ENCODE measurements around the gene SPAG16. TPM values are rescaled to one million over a fixed set of nuclear protein-coding genes. Genes with fewer than 3 reads are reported as not detected.

SPAG16 gene
- total and polyA plus RNA-seq, 4 donors, result 8.7 to 90.6 (median 21.6) TPM

- Histone ChIP-seq H3K4me3 (no peak overlapping the region), H3K9ac (ENCODE audit: insufficient read depth in 1 of 2, low read length in 2 of 2) (no peak overlapping the region), H3K9me3 (ENCODE audit: control insufficient read depth in 4 of 4, insufficient read depth in 3 of 4, low read length in 3 of 4) (no peaks in the 10 kb centered on the region), H3K4me1 (ENCODE audit: control insufficient read depth in 5 of 5, insufficient read depth in 5 of 5, low read length in 5 of 5) (no peaks in the 10 kb centered on the region), H3K36me3 (ENCODE audit: control insufficient read depth in 4 of 4, insufficient read depth in 4 of 4, low read length in 4 of 4) (no peaks in the 10 kb centered on the region), H3K27ac (ENCODE audit: low read depth in 1 of 2, low read length in 1 of 2) (no peak overlapping the region), H3K27me3 (ENCODE audit: control insufficient read depth in 3 of 3, insufficient read depth in 3 of 3, low read length in 2 of 3) (no peaks in the 10 kb centered on the region)
- no peak for TF ChIP-seq CTCF (IDR thresholded peaks at IDR 0.05; ENCODE audit: control extremely low read depth, extremely low read depth)
- 79 to 86% methylated on average over 7 of the region's 7 CpGs for WGBS, 2 donors
- DNase-seq, result no peak
- ATAC-seq (ENCODE audit: insufficient read depth, low FRiP score), result no peak
Observed at GRCh38 chr2:214376618-214377285, 1092.5 kb downstream of the SPAG16 start.

- H3K36me3 ChIP-seq (ENCODE audit: control insufficient read depth in 4 of 4, insufficient read depth in 4 of 4, low read length in 4 of 4), result no peaks in the 10 kb centered on the region
- no peak for TF ChIP-seq CTCF (IDR thresholded peaks at IDR 0.05; ENCODE audit: control extremely low read depth, extremely low read depth)
- no peak for DNase-seq
- ATAC-seq (ENCODE audit: insufficient read depth, low FRiP score), result no peak
- H3K9ac ChIP-seq (ENCODE audit: insufficient read depth in 1 of 2, low read length in 2 of 2), result no peak overlapping the region
- no peak overlapping the region for H3K4me3 ChIP-seq
- no peaks in the 10 kb centered on the region for H3K9me3 ChIP-seq (ENCODE audit: control insufficient read depth in 4 of 4, insufficient read depth in 3 of 4, low read length in 3 of 4)
- no peaks in the 10 kb centered on the region for H3K27me3 ChIP-seq (ENCODE audit: control insufficient read depth in 3 of 3, insufficient read depth in 3 of 3, low read length in 2 of 3)
- H3K27ac ChIP-seq (ENCODE audit: low read depth in 1 of 2, low read length in 1 of 2), result no peak overlapping the region
- WGBS, 2 donors, result 88 to 91% methylated on average over 5 of the region's 5 CpGs
- H3K4me1 ChIP-seq (ENCODE audit: control insufficient read depth in 5 of 5, insufficient read depth in 5 of 5, low read length in 5 of 5), result no peaks in the 10 kb centered on the region
Observed at GRCh38 chr2:214377286-214377624, 1093.0 kb downstream of the SPAG16 start.

GRCh38 chr2:214378455-214379103 lies 1094.3 kb downstream of the SPAG16 start:
- no peak for ATAC-seq (ENCODE audit: insufficient read depth, low FRiP score)
- DNase-seq, result peak in 1 of 3 donors; percentile 4
- no peaks in the 10 kb centered on the region for H3K4me1 ChIP-seq (ENCODE audit: control insufficient read depth in 5 of 5, insufficient read depth in 5 of 5, low read length in 5 of 5)
- H3K36me3 ChIP-seq (ENCODE audit: control insufficient read depth in 4 of 4, insufficient read depth in 4 of 4, low read length in 4 of 4), result no peaks in the 10 kb centered on the region
- no peak overlapping the region for H3K27ac ChIP-seq (ENCODE audit: low read depth in 1 of 2, low read length in 1 of 2)
- H3K9me3 ChIP-seq (ENCODE audit: control insufficient read depth in 4 of 4, insufficient read depth in 3 of 4, low read length in 3 of 4), result no peaks in the 10 kb centered on the region
- WGBS, 2 donors, result 52 to 71% methylated on average over 3 of the region's 3 CpGs
- no peak overlapping the region for H3K4me3 ChIP-seq
- TF ChIP-seq CTCF (IDR thresholded peaks at IDR 0.05; ENCODE audit: control extremely low read depth, extremely low read depth), result no peak
- no peak overlapping the region for H3K9ac ChIP-seq (ENCODE audit: insufficient read depth in 1 of 2, low read length in 2 of 2)
- no peaks in the 10 kb centered on the region for H3K27me3 ChIP-seq (ENCODE audit: control insufficient read depth in 3 of 3, insufficient read depth in 3 of 3, low read length in 2 of 3)

Data from lung (tissue), 12 donors.